K562 (cell line): Measurements from ENCODE around the gene STK4. TPM values are rescaled to one million over a fixed set of nuclear protein-coding genes. Genes with fewer than 3 reads are reported as not detected.

Experiments used
- ATAC-seq: fragments of 200-7000 bp; cut with Tn5 transposase; 3 replicates; pipeline ENCODE4 v1.9.1; 2020; ENCODE audit warnings: moderate library complexity
- BruUV-seq: library from RNA; stranded (reverse); fragments of 400-500 nt; replicated peaks from 2 replicates; lab custom pipeline; 2021; lab: Mats Ljungman, UMichigan
- CTCF ChIA-PET: fragments of 300-600 bp; formaldehyde crosslinking; extraction: SDS; loops from one replicate; lab custom pipeline; 2021; ENCODE audit warnings: low intra/inter-chr PET ratio; lab: Yijun Ruan, JAX
- POLR2A ChIA-PET: fragments of 300-600, 350-650 bp; sonication (Branson Sonifier 250); formaldehyde crosslinking; extraction: SDS; loops from one replicate; lab custom pipeline; 2021; ENCODE audit warnings: antibody characterized with exemption, inconsistent platforms; lab: Yijun Ruan, JAX
- DNase-seq, 4 experiments: peaks; one replicate each; pipeline versions ENCODE4 v3.0.0 to v3.0.0-alpha.2; 2011 to 2018; ENCODE audit warnings: low spot score in 3 of 4, mixed read lengths in 3 of 4; ENCODE audit errors: extremely low read depth in 1 of 4
- FAIRE-seq: peaks from 2 replicates; lab custom pipeline; 2011; peaks lifted over from hg19 to GRCh38; lab: Jason Lieb, UNC
- H2AFZ ChIP-seq: 2 replicates; pipeline ENCODE4 v1.6.0; 2011; ENCODE audit warnings: low read depth, low read length, control low read depth, inconsistent platforms
- H3K27ac ChIP-seq: fragments of 200-600 bp; 3 replicates; pipeline ENCODE4 v1.8.0; 2011; ENCODE audit warnings: low read depth, mild to moderate bottlenecking, control low read depth, inconsistent platforms, low read length, moderate library complexity, mixed read lengths; ENCODE audit errors: extremely low read depth
- H3K27me3 ChIP-seq, 2 experiments: fragments of 300-600 bp in 1 of 2; 2 replicates in 1 of 2; 3 replicates in 1 of 2; pipeline versions ENCODE4 v1.6.0 to v1.8.0; 2011; ENCODE audit warnings: inconsistent platforms in 2 of 2, low read length in 2 of 2, mild to moderate bottlenecking in 1 of 2, mixed read lengths in 1 of 2, moderate library complexity in 1 of 2; ENCODE audit not compliant: control insufficient read depth in 2 of 2, insufficient read depth in 2 of 2
- H3K36me3 ChIP-seq: fragments of 300-600 bp; 3 replicates; pipeline ENCODE4 v1.8.0; 2011; ENCODE audit warnings: mild to moderate bottlenecking, low read length, inconsistent platforms; ENCODE audit not compliant: control insufficient read depth, insufficient read depth
- H3K4me1 ChIP-seq, 2 experiments: fragments of 200-600 bp in 1 of 2; replicated peaks in 1 of 2; 2 replicates in 1 of 2; 3 replicates in 1 of 2; pipeline versions ENCODE4 v1.5.1 to v1.8.0; 2011; ENCODE audit warnings: inconsistent platforms in 2 of 2, low read length in 2 of 2, mild to moderate bottlenecking in 1 of 2, mixed read lengths in 1 of 2, moderate library complexity in 1 of 2; ENCODE audit not compliant: control insufficient read depth in 2 of 2, insufficient read depth in 2 of 2
- H3K4me2 ChIP-seq: 2 replicates; pipeline ENCODE4 v1.6.1; 2011; ENCODE audit warnings: low read length, control low read depth, inconsistent platforms, mixed read lengths; ENCODE audit not compliant: insufficient read depth
- H3K4me3 ChIP-seq: fragments of 200-600 bp; sonication (generic), shearing (Covaris generic); 2 replicates; pipeline ENCODE4 v1.5.1; 2016; ENCODE audit warnings: control low read depth, inconsistent platforms
- H3K79me2 ChIP-seq: fragments of 200-600 bp; 3 replicates; pipeline ENCODE4 v1.8.0; 2011; ENCODE audit warnings: low read length, inconsistent platforms; ENCODE audit not compliant: control insufficient read depth, insufficient read depth
- H3K9ac ChIP-seq, 2 experiments: 2 replicates each; pipeline versions ENCODE4 v1.6.0 to v1.6.1; 2011; ENCODE audit warnings: low read depth in 2 of 2, low read length in 2 of 2, control low read depth in 1 of 2, inconsistent platforms in 1 of 2, mild to moderate bottlenecking in 1 of 2, mixed read lengths in 1 of 2; ENCODE audit not compliant: insufficient read depth in 1 of 2
- H3K9me1 ChIP-seq: one replicate; pipeline ENCODE4 v1.6.0; 2011; ENCODE audit warnings: inconsistent platforms, mild to moderate bottlenecking, low read length, moderate library complexity; ENCODE audit not compliant: control insufficient read depth, insufficient read depth
- H3K9me3 ChIP-seq: replicated peaks from 2 replicates; pipeline ENCODE4 v1.5.1; 2011; ENCODE audit warnings: low read depth, low read length, inconsistent platforms; ENCODE audit not compliant: control insufficient read depth, insufficient read depth
- H4K20me1 ChIP-seq: replicated peaks from 2 replicates; pipeline ENCODE4 v1.6.1; 2011; ENCODE audit warnings: low read length, inconsistent platforms, mixed read lengths; ENCODE audit not compliant: control insufficient read depth, insufficient read depth
- BCOR ChIP-seq: fragments of 450-650 bp; IDR thresholded peaks from 2 replicates; pipeline ENCODE4 v1.6.1; 2016
- CCNT2 ChIP-seq: IDR thresholded peaks from 2 replicates; pipeline ENCODE4 v1.6.1; 2011; ENCODE audit warnings: borderline replicate concordance, low read depth, mild to moderate bottlenecking, moderate library complexity, mixed read lengths, low read length; ENCODE audit not compliant: insufficient read length; ENCODE audit errors: extremely low read depth
- GABPB1 ChIP-seq: sonication (generic); formaldehyde crosslinking; IDR thresholded peaks from 2 replicates; pipeline ENCODE4 v1.8.0; 2022; ENCODE audit warnings: mild to moderate bottlenecking, missing genetic modification reagents
- RBM25 ChIP-seq: fragments of 200-400 bp; formaldehyde crosslinking; IDR thresholded peaks from 2 replicates; pipeline ENCODE4 v1.6.1; 2018; ENCODE audit warnings: low read length, low read depth, moderate library complexity; ENCODE audit not compliant: severe bottlenecking
- TCF15 ChIP-seq: fragments of 250-450 bp; sonication (Bioruptor Pico); IDR thresholded peaks from 2 replicates; pipeline ENCODE4 v1.8.0; 2022; ENCODE audit warnings: moderate library complexity, mild to moderate bottlenecking, inconsistent platforms
- ZNF121 ChIP-seq: sonication (generic); formaldehyde crosslinking; conservative IDR thresholded peaks from 2 replicates; pipeline ENCODE4 v1.8.0; 2022; ENCODE audit warnings: missing genetic modification reagents
- ZNF3 ChIP-seq: fragments of 250-450 bp; sonication (Bioruptor Pico); IDR thresholded peaks from 2 replicates; pipeline ENCODE4 v1.5.0; 2021; ENCODE audit warnings: mild to moderate bottlenecking, moderate library complexity
- ZNF655 ChIP-seq: fragments of 250-450 bp; sonication (Bioruptor Pico); IDR thresholded peaks from 2 replicates; pipeline ENCODE4 v1.5.0; 2021
- WGBS: fragments of 100-300 bp; shearing (Covaris generic); methylation state at CpG from one replicate; pipeline ENCODE4 v1.1.6; 2016; ENCODE audit warnings: low coverage, mixed read lengths; ENCODE audit not compliant: insufficient coverage; ENCODE audit errors: missing lambda C conversion rate; 5-methylcytosine and 5-hydroxymethylcytosine counted together
- in situ Hi-C: fragments of 300-500 bp; cut with MboI; formaldehyde crosslinking; loops from 4 replicates; pipeline ENCODE4 v1.15.0; 2018; ENCODE audit warnings: inconsistent platforms, mixed read lengths
- intact Hi-C: fragments of 100-400 bp; cut with micrococcal nuclease; formaldehyde crosslinking; loops from 2 replicates; pipeline ENCODE4 v1.14.2; 2022
- polyA plus RNA-seq, 8 experiments: library from polyadenylated mRNA; depleted of rRNA in 4 of 8; stranded (reverse) in 5 of 8; unstranded in 3 of 8; fragments of >200 nt; fragmentation: Nextera tagmentation in 2 of 8; fragmentation: Illumina TruSeq in 1 of 8; extraction: Ambion mirVana in 2 of 8; extraction: Trizol in 1 of 8; gene quantifications; 2 replicates each; pipeline versions ENCODE4 v1.2.1 to v1.2.3, GENCODE V29; 2011 to 2014; ENCODE audit warnings: inconsistent platforms in 1 of 8, missing spikeins in 1 of 8
- total RNA-seq, 7 experiments: library from RNA; depleted of rRNA in 6 of 7; stranded (reverse); fragments of >200 nt in 6 of 7; fragmentation: Illumina TruSeq in 2 of 7; extraction: Trizol in 2 of 7; gene quantifications; 2 replicates each; pipeline versions ENCODE4 v1.2.1 to v1.2.3, GENCODE V29; 2011 to 2021; ENCODE audit warnings: low replicate concordance in 1 of 7
- TF ChIP-seq, protein P1 (sequence below): fragments of 200-400 bp; formaldehyde crosslinking; IDR thresholded peaks from 2 replicates; pipeline ENCODE4 v1.6.1; 2017; ENCODE audit warnings: mild to moderate bottlenecking, low read depth, low read length, moderate library complexity

The STK4 gene
- total and polyA plus RNA-seq, 9 of the 15 experiments (the other 6 are each of a cell fraction or from before 2014, with no cell fraction given): 11.9 to 30.6 (median 22.2) TPM

- no peak overlapping the region for H3K9ac ChIP-seq
- peaks cover 0 to 3% of the 10 kb centered on the region in 2 experiments; a peak in 2 of 5 replicates for H3K4me1 ChIP-seq
- H3K79me2 ChIP-seq: no peaks in the 10 kb centered on the region
- H3K9me1 ChIP-seq: no peaks in the 10 kb centered on the region
- H3K27me3 ChIP-seq: no peaks in the 10 kb centered on the region
- no peak overlapping the region for H3K27ac ChIP-seq
- FAIRE-seq (no peak), ATAC-seq (no peak), DNase-seq (no peak)
- no peaks in the 10 kb centered on the region for H3K9me3 ChIP-seq
- no peak overlapping the region for H3K4me3 ChIP-seq
- no TSS peak for BruUV-seq
- H3K36me3 ChIP-seq: peaks cover 67% of the 10 kb centered on the region
- ChIA-PET CTCF (no interaction called here), POLR2A (interaction anchor here (1.1 to 1.3 kb wide), 2 partner anchors 8 to 11 kb away, joined by 3 to 5 read pairs; no protein-coding TSS in a partner anchor)
- in situ Hi-C loops: no loop called here
- H3K4me2 ChIP-seq: no peak overlapping the region
- intact Hi-C loops: loop anchor here (10.0 kb wide), 1 partner anchor 177 kb away; no protein-coding TSS in a partner anchor
- no peaks in the 10 kb centered on the region for H4K20me1 ChIP-seq
- no peak overlapping the region for H2AFZ ChIP-seq
- WGBS: 78% methylated on average over 2 of the region's 2 CpGs
- TF ChIP-seq ZNF121 (CRISPR knock-in tag) (peak; percentile 66), BCOR (0 out of 2 replicates have a peak, but pooled peaks have one; percentile 23), ZNF655 (CRISPR knock-in tag) (no peak), GABPB1 (CRISPR knock-in tag) (no peak), CCNT2 (no peak), RBM25 (peak; percentile 34), TCF15 (CRISPR knock-in tag) (no peak), ZNF3 (no peak)
- TF ChIP-seq, protein P1, sequence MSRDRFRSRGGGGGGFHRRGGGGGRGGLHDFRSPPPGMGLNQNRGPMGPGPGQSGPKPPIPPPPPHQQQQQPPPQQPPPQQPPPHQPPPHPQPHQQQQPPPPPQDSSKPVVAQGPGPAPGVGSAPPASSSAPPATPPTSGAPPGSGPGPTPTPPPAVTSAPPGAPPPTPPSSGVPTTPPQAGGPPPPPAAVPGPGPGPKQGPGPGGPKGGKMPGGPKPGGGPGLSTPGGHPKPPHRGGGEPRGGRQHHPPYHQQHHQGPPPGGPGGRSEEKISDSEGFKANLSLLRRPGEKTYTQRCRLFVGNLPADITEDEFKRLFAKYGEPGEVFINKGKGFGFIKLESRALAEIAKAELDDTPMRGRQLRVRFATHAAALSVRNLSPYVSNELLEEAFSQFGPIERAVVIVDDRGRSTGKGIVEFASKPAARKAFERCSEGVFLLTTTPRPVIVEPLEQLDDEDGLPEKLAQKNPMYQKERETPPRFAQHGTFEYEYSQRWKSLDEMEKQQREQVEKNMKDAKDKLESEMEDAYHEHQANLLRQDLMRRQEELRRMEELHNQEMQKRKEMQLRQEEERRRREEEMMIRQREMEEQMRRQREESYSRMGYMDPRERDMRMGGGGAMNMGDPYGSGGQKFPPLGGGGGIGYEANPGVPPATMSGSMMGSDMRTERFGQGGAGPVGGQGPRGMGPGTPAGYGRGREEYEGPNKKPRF: no peak
These were observed 48.9 kb upstream of the STK4 start for GRCh38 chr20:44917399-44917798.
